Lung microvascular endothelial cell (primary cell): ENCODE results near the gene EXOSC9. TPM values are rescaled to one million over a fixed set of nuclear protein-coding genes. Genes with fewer than 3 reads are reported as not detected.

ENCODE experiments used
- DNase-seq, 2 donors: peaks; one replicate each; pipeline versions ENCODE4 v3.0.0 to v3.0.0-alpha.2; 2010; ENCODE audit warnings: low read depth in 2 of 2
- total RNA-seq: library from RNA; depleted of rRNA; stranded (reverse); fragments of >200 nt; gene quantifications from 2 replicates; pipeline ENCODE4 v1.2.1, GENCODE V29; 2014

EXOSC9 gene
- total RNA-seq, result 23.0 and 29.2 TPM in 2 replicates

- DNase-seq, result peak; percentile 95 to 97
Measured at GRCh38 chr4:121800961-121801714, at the start of gene EXOSC9. Gene EXOSC9 (plus strand): TSS chr4:121801323. CDS start chr4:121801425, 102 bp downstream.

- peak in 1 of 2 donors; percentile 50 for DNase-seq
Measured at GRCh38 chr4:121752142-121752541, 49.0 kb upstream of the EXOSC9 start.

- DNase-seq, result peak in 1 of 2 donors; percentile 20
Measured at GRCh38 chr4:121758925-121759568, 42.1 kb upstream of the EXOSC9 start.

- no peak for DNase-seq
Measured at GRCh38 chr4:121760205-121760604, 40.9 kb upstream of the EXOSC9 start.

- DNase-seq, result no peak
Measured at GRCh38 chr4:121764303-121764701, 36.8 kb upstream of the EXOSC9 start.

- peak; percentile 19 to 31 for DNase-seq
Measured at GRCh38 chr4:121764702-121765367, 36.3 kb upstream of the EXOSC9 start, which contains the start of gene SMIM43. Gene SMIM43 (minus strand): TSS chr4:121765164. CDS start chr4:121765105, 59 bp downstream.

- no peak for DNase-seq
Measured at GRCh38 chr4:121765368-121765705, 35.8 kb upstream of the EXOSC9 start.

- no peak for DNase-seq
Measured at GRCh38 chr4:121765971-121766538, 35.1 kb upstream of the EXOSC9 start.

- no peak for DNase-seq
Measured at GRCh38 chr4:121767166-121767565, 34.0 kb upstream of the EXOSC9 start.

- no peak for DNase-seq
Measured at GRCh38 chr4:121769341-121769740, 31.8 kb upstream of the EXOSC9 start.

- DNase-seq, result no peak
Measured at GRCh38 chr4:121771869-121772268, 29.3 kb upstream of the EXOSC9 start.

- no peak for DNase-seq
Measured at GRCh38 chr4:121773883-121774282, 27.2 kb upstream of the EXOSC9 start.

GRCh38 chr4:121776610-121777401 lies 24.3 kb upstream of the EXOSC9 start:
- DNase-seq, result no peak

- DNase-seq, result no peak
Measured at GRCh38 chr4:121777625-121778024, 23.5 kb upstream of the EXOSC9 start.

GRCh38 chr4:121778991-121779628 lies 22.0 kb upstream of the EXOSC9 start:
- DNase-seq, result no peak

- no peak for DNase-seq
Measured at GRCh38 chr4:121783210-121783609, 17.9 kb upstream of the EXOSC9 start.

- no peak for DNase-seq
Measured at GRCh38 chr4:121784401-121784800, 16.7 kb upstream of the EXOSC9 start.

- DNase-seq, result peak; percentile 70 to 92
Measured at GRCh38 chr4:121784975-121785374, 16.1 kb upstream of the EXOSC9 start.

- DNase-seq, result no peak
Measured at GRCh38 chr4:121785479-121785878, 15.6 kb upstream of the EXOSC9 start.

- DNase-seq, result no peak
Measured at GRCh38 chr4:121786221-121786620, 14.9 kb upstream of the EXOSC9 start.

GRCh38 chr4:121788896-121789295 lies 12.2 kb upstream of the EXOSC9 start:
- DNase-seq, result no peak
